ENCODE measurements around the gene CEP78. TPM values are rescaled to one million over a fixed set of nuclear protein-coding genes. Genes with fewer than 3 reads are reported as not detected.
A peak's percentile ranks its signal among the peaks of the same experiment; 100 is the strongest.

CEP78 gene
- total RNA-seq, 1 donor = 27.6 TPM

- H3K4me3 ChIP-seq (ENCODE audit: low read depth, low read length) = no peak overlapping the region
- TF ChIP-seq, protein P1, sequence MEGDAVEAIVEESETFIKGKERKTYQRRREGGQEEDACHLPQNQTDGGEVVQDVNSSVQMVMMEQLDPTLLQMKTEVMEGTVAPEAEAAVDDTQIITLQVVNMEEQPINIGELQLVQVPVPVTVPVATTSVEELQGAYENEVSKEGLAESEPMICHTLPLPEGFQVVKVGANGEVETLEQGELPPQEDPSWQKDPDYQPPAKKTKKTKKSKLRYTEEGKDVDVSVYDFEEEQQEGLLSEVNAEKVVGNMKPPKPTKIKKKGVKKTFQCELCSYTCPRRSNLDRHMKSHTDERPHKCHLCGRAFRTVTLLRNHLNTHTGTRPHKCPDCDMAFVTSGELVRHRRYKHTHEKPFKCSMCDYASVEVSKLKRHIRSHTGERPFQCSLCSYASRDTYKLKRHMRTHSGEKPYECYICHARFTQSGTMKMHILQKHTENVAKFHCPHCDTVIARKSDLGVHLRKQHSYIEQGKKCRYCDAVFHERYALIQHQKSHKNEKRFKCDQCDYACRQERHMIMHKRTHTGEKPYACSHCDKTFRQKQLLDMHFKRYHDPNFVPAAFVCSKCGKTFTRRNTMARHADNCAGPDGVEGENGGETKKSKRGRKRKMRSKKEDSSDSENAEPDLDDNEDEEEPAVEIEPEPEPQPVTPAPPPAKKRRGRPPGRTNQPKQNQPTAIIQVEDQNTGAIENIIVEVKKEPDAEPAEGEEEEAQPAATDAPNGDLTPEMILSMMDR (IDR thresholded peaks at IDR 0.05; ENCODE audit: insufficient read depth, low read depth, low read length) = no peak
- no peak for DNase-seq (ENCODE audit: low read depth)
These were observed 26.8 kb downstream of the CEP78 start for GRCh38 chr9:78262655-78263054.

GRCh38 chr9:78267889-78268288 is 32.0 kb downstream of the CEP78 start:
- DNase-seq (ENCODE audit: low read depth) = no peak
- TF ChIP-seq, protein P1 (IDR thresholded peaks at IDR 0.05; ENCODE audit: insufficient read depth, low read depth, low read length) = no peak

GRCh38 chr9:78269784-78270183 is 33.9 kb downstream of the CEP78 start:
- TF ChIP-seq, protein P1 (IDR thresholded peaks at IDR 0.05; ENCODE audit: insufficient read depth, low read depth, low read length) = no peak
- no peak for DNase-seq (ENCODE audit: low read depth)
- no peak overlapping the region for H3K4me3 ChIP-seq (ENCODE audit: low read depth, low read length)

More at GRCh38 chr9:78267889-78268288, 32.0 kb downstream of the CEP78 start:
- H3K4me3 ChIP-seq (ENCODE audit: low read depth, low read length) = no peak overlapping the region

GRCh38 chr9:78272307-78272706 is 36.4 kb downstream of the CEP78 start:
- H3K4me3 ChIP-seq (ENCODE audit: low read depth, low read length) = no peak overlapping the region
- DNase-seq (ENCODE audit: low read depth) = no peak
- TF ChIP-seq, protein P1 (IDR thresholded peaks at IDR 0.05; ENCODE audit: insufficient read depth, low read depth, low read length) = no peak

DNA sequence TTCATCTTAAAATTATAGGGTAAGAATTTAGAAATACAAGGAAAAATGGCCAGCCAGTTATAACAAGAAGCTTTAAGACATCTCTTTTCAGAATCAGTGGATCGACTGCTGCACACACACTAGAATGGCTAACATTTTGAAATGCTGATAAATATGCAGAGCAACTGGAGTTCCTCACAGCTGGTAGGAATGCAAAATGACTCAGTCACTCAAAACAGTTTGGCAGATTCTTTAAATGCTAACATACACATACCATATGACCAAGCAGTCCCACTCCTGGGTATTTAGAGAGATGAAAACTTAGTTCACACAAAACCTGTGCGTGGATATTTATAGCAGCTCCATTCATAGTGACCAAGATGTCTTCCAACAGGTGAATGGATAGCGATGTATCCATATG is 37.9 kb downstream of the CEP78 start:
- DNase-seq (ENCODE audit: low read depth) = no peak
- TF ChIP-seq, protein P1 (IDR thresholded peaks at IDR 0.05; ENCODE audit: insufficient read depth, low read depth, low read length) = no peak
- H3K4me3 ChIP-seq (ENCODE audit: low read depth, low read length) = no peak overlapping the region

DNA sequence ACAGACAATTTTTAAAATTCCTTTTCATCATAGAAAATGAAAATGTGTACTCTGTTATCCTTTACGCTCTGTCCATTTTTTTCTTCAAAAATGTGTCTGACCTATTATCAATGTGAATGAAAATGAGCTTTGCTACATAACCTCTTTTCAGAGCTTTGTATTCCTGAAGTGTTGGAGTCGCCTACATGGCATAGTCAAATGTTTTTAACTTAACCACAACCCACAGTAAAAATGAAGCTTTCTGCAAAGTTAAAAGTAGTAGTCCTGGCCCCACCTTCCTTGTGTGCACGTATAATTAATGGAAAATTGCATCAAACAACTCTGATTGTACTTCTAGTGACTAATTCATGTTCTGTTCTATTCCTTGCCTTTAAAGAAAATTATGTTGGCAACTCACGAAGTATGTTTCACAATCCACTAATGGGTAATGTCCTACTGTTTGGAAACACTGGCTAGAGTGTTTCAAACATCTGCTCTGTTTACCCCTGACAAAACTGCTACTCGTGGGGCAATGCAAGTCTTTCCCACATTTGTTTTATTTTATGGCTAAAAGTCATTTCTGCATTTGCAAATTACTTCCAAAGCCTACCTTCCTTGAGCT is 42.4 kb downstream of the CEP78 start:
- H3K4me3 ChIP-seq (ENCODE audit: low read depth, low read length) = no peak overlapping the region
- TF ChIP-seq, protein P1 (IDR thresholded peaks at IDR 0.05; ENCODE audit: insufficient read depth, low read depth, low read length) = no peak
- peak; percentile 87 for DNase-seq (ENCODE audit: low read depth)

DNA sequence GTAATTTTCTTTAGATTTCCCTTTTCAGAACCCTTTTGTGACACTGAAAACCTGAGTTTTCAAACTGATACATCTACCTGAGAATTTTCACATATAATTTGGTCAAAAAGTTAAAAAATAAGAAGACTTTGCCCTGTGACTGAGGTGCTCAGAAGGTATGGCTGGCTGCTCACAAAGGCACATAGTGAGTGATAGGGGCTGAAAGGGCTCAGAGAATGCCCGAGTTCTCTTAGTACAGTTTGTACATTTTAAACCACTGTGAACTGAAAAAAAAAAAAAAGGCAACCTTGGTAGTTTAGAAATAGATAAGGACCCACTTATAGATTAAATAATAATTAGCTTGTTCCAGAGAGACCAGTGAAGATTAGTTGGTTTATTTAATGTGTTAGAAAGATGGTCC is 42.9 kb downstream of the CEP78 start:
- TF ChIP-seq, protein P1 (IDR thresholded peaks at IDR 0.05; ENCODE audit: insufficient read depth, low read depth, low read length) = no peak
- no peak for DNase-seq (ENCODE audit: low read depth)
- H3K4me3 ChIP-seq (ENCODE audit: low read depth, low read length) = no peak overlapping the region

All from fibroblast of villous mesenchyme (primary cell).